AG08396 (cell line): Measurements from ENCODE around the gene PNO1.

Source experiments
- DNase-seq: peaks from one replicate; pipeline ENCODE4 v3.0.0; 2012; ENCODE audit warnings: low spot score, mixed read lengths

The PNO1 gene

GRCh38 chr2:68195096-68195495 lies 37.4 kb downstream of the PNO1 start:
- no peak for DNase-seq

- no peak for DNase-seq
These were observed 38.5 kb downstream of the PNO1 start for GRCh38 chr2:68196120-68196716.

DNA sequence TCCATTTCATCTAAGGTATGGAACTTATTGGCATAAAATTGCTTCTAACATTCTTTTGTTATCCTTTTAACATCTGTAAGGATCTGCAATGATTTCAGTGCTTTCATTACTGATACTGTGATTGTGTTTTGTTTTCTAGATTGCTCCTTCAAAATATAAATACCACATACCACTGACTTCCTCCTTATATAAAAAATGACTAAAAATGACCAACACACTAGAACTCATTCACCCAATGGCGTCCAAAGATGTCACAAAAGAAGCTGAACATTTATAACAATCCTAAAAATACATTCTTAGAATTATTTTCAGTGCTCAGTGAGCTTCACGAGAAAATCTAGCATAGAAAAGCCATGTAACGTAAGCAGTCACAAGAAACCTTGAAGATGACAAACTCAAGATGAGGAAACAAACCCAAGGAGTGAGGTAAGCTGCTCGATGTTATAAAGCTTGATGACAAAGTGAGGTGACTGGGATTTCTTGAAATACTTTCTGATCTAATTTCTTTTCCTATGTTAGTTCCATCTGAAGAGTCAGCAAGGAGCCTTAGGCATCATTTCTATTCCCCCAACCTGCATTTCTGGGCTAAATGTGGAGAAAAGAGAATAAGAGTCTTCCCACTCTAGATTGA lies 42.6 kb downstream of the PNO1 start:
- DNase-seq = no peak

- no peak for DNase-seq
These were observed 45.9 kb downstream of the PNO1 start for GRCh38 chr2:68203587-68203986.

- no peak for DNase-seq
These were observed 49.1 kb downstream of the PNO1 start for GRCh38 chr2:68206793-68207192.

GRCh38 chr2:68214381-68214780 lies 56.7 kb downstream of the PNO1 start:
- DNase-seq = no peak

DNA sequence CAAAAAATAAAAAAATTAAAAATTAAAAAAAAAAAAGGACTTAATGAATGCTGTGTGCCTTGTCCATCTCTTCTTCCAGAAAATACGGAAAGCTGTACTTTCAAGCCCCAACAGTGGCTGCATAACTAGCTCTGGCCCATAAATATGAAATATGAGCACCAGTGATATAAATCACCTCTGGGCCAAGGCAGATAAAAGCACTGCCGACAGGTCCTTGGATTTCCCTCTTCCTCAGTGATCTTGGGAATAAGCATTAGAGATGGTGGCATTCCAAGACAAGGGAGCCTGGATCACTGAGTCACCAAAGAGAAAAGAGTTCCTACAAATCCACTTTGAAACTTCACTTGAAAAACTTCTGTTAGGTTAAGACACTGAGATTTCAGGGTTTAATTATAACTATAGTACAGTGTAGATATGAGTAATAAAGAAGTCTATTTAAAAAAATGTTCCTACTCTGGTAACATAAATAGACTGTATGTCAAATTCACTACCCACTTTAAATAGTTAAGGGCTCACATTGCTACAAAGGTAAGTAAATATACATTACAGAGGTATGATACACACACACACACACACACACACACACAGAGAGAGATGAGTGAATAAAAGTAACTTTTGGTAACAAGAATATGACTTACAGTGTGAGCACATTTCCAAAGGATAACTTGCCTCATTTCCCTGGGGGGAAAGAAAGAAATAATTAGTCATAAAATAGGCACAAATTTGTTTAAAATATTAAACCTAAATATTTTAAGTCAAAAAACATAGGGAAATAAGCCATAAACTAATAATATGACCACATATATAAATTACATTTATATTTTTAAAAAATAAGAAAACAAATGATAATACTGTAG lies 59.0 kb downstream of the PNO1 start:
- DNase-seq = no peak

DNA sequence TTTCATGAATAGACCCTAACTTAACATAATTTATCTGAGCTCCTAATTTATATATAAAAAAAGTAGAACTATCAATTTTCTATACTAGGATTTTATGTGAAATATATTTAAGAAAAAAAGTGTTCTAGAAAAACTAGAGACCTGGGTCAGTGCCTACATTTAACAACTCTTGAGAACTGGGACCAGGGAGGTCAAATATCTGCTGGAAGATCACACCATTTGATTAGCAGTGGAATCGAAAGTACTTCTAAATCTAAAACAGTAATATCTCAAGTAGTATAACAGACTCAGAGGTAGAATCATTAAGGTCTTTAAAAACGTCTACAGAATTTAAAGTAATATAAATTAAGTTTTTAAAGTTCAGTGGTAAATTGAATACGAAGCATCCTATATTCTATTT lies 60.0 kb downstream of the PNO1 start:
- no peak for DNase-seq

GRCh38 chr2:68218343-68218901 lies 60.7 kb downstream of the PNO1 start:
- DNase-seq = no peak

- DNase-seq = no peak
These were observed 64.6 kb downstream of the PNO1 start for GRCh38 chr2:68222287-68222686.

GRCh38 chr2:68223419-68223818 lies 65.7 kb downstream of the PNO1 start:
- no peak for DNase-seq

DNA sequence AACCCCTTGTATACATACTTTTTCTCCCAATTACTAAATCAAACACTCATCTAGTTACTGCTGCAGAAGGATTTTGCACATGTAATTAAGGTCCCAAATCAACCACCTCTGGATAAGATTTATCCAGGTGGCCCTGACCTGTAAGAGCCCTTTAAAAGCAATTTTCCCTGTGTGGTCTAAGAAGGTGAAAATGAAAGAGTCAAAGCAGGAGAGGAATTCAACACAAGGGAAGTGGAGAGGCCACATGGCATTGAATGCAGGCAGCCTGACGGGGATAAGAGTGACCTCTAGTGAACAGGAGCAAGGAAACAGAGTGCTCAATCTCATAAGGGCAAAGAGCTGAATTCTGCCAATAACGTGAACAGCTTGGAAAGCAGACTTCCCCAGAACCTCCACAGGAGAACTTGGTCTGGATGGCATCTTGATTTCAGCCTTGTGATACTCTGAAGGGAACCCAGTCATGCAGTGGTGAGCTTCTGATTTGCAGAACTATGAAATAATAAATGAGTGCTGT lies 67.5 kb downstream of the PNO1 start:
- no peak for DNase-seq
